HCT116 (cell line): ENCODE data around the gene COL3A1. TPM values are rescaled to one million over a fixed set of nuclear protein-coding genes. Genes with fewer than 3 reads are reported as not detected.
A peak's percentile ranks its signal among the peaks of the same experiment; 100 is the strongest.

Experiments
- ATAC-seq: fragments of 200-7000 bp; cut with Tn5 transposase; 2 replicates; pipeline ENCODE4 v1.9.1; 2020; ENCODE audit warnings: mild to moderate bottlenecking, moderate library complexity
- BruUV-seq: library from RNA; stranded (reverse); fragments of 400-500 nt; replicated peaks from 2 replicates; lab custom pipeline; 2021; lab: Mats Ljungman, UMichigan
- CTCF ChIA-PET: fragments of 300-600 bp; sonication (Branson Sonifier 250); formaldehyde crosslinking; loops from one replicate; lab custom pipeline; 2021; ENCODE audit warnings: antibody characterized with exemption; lab: Charles Lee
- POLR2A ChIA-PET: fragments of 300-600, 350-600 bp; sonication (Branson Sonifier 250); formaldehyde crosslinking; loops from one replicate; lab custom pipeline; 2021; ENCODE audit warnings: antibody characterized with exemption; lab: Charles Lee
- RAD21 ChIA-PET, 2 experiments: fragments of 300-600 bp; sonication (Branson Sonifier 250); formaldehyde crosslinking; loops; one replicate each; lab custom pipeline; 2023; ENCODE audit warnings: low total read pairs in 2 of 2; ENCODE audit not compliant: uncharacterized antibody in 2 of 2, unreplicated experiment in 2 of 2, low non-redundant PET in 1 of 2; lab: Charles Lee
- DNase-seq: peaks from one replicate; pipeline ENCODE4 v3.0.0-alpha.2; 2010; ENCODE audit warnings: low read depth, low spot score
- H2AFZ ChIP-seq: fragments of 200-600 bp; shearing (Covaris generic), sonication (generic); 2 replicates; pipeline ENCODE4 v1.6.1; 2017; ENCODE audit warnings: low read depth, mixed run types, mixed read lengths, antibody characterized with exemption, low read length; ENCODE audit not compliant: poor library complexity, severe bottlenecking
- H3K27ac ChIP-seq: 2 replicates; pipeline ENCODE4 v1.5.1; 2012; ENCODE audit warnings: low read depth, low read length
- H3K27me3 ChIP-seq: fragments of 200-600 bp; sonication (generic); 2 replicates; pipeline ENCODE4 v1.6.1; 2016; ENCODE audit warnings: mixed run types, low read length, mixed read lengths; ENCODE audit not compliant: insufficient read depth
- H3K36me3 ChIP-seq, 2 experiments: fragments of 200-500 bp in 1 of 2; fragments of 200-600 bp in 1 of 2; sonication (Bioruptor generic) in 1 of 2; sonication (generic) in 1 of 2; 2 replicates each; pipeline versions ENCODE4 v1.5.1 to v1.6.1; 2014 to 2016; ENCODE audit warnings: low read length in 2 of 2, inconsistent platforms in 1 of 2, mixed read lengths in 1 of 2, mixed run types in 1 of 2; ENCODE audit not compliant: insufficient read depth in 2 of 2, control insufficient read depth in 1 of 2
- H3K4me1 ChIP-seq, 2 experiments: fragments of 200-600 bp in 1 of 2; sonication (generic) in 1 of 2; 2 replicates each; pipeline versions ENCODE4 v1.5.1 to v1.6.1; 2012 to 2017; ENCODE audit warnings: low read length in 2 of 2, inconsistent platforms in 1 of 2, mild to moderate bottlenecking in 1 of 2, mixed read lengths in 1 of 2, mixed run types in 1 of 2, moderate library complexity in 1 of 2; ENCODE audit not compliant: insufficient read depth in 2 of 2, control insufficient read depth in 1 of 2
- H3K4me2 ChIP-seq: fragments of 200-600 bp; sonication (generic); 2 replicates; pipeline ENCODE4 v1.6.1; 2017; ENCODE audit warnings: mixed run types, low read length, mixed read lengths
- H3K4me3 ChIP-seq, 2 experiments: fragments of 200-600 bp in 1 of 2; sonication (generic) in 1 of 2; replicated peaks in 1 of 2; 2 replicates each; pipeline ENCODE4 v1.5.1; 2011 to 2016; ENCODE audit warnings: low read length in 2 of 2, control low read depth in 1 of 2, low read depth in 1 of 2, mild to moderate bottlenecking in 1 of 2, mixed read lengths in 1 of 2, mixed run types in 1 of 2
- H3K79me2 ChIP-seq: fragments of 200-600 bp; sonication (generic); 2 replicates; pipeline ENCODE4 v1.6.1; 2017; ENCODE audit warnings: mild to moderate bottlenecking, mixed run types, low read length, moderate library complexity, mixed read lengths; ENCODE audit not compliant: insufficient read depth
- H3K9ac ChIP-seq: fragments of 200-600 bp; sonication (generic); 2 replicates; pipeline ENCODE4 v1.6.1; 2016; ENCODE audit warnings: low read length, mixed read lengths
- H3K9me2 ChIP-seq: fragments of 200-600 bp; sonication (generic), shearing (Covaris generic); 2 replicates; pipeline ENCODE4 v1.6.1; 2017; ENCODE audit warnings: mixed run types, mild to moderate bottlenecking, moderate library complexity; ENCODE audit not compliant: insufficient read depth
- H3K9me3 ChIP-seq, 2 experiments: fragments of 200-500 bp in 1 of 2; fragments of 200-600 bp in 1 of 2; sonication (Bioruptor generic) in 1 of 2; sonication (generic) in 1 of 2; 2 replicates each; pipeline ENCODE4 v1.6.1; 2014 to 2017; ENCODE audit warnings: low read length in 2 of 2, mixed read lengths in 2 of 2, inconsistent platforms in 1 of 2, low read depth in 1 of 2, mild to moderate bottlenecking in 1 of 2, mixed run types in 1 of 2, moderate library complexity in 1 of 2; ENCODE audit not compliant: control insufficient read depth in 1 of 2, insufficient read depth in 1 of 2
- H4K20me1 ChIP-seq: fragments of 200-600 bp; sonication (generic), shearing (Covaris generic); 2 replicates; pipeline ENCODE4 v1.6.1; 2017; ENCODE audit warnings: mixed run types, mild to moderate bottlenecking, moderate library complexity; ENCODE audit not compliant: insufficient read depth
- ATF3 ChIP-seq: IDR thresholded peaks from 2 replicates; pipeline ENCODE4 v1.6.1; 2012
- CBX3 ChIP-seq: IDR thresholded peaks from 2 replicates; pipeline ENCODE4 v1.6.1; 2012; ENCODE audit warnings: low read depth
- CEBPB ChIP-seq: IDR thresholded peaks from 2 replicates; pipeline ENCODE4 v1.6.1; 2012; ENCODE audit warnings: low read depth
- CTCF ChIP-seq, 3 experiments: fragments of 200-600 bp in 1 of 3; sonication (generic) in 1 of 3; IDR thresholded peaks in 2 of 3; conservative IDR thresholded peaks in 1 of 3; 2 replicates each; pipeline ENCODE4 v1.5.1; 2012 to 2017; ENCODE audit warnings: low read depth in 2 of 3, low read length in 2 of 3, antibody characterized with exemption in 1 of 3, borderline replicate concordance in 1 of 3, control low read depth in 1 of 3, mild to moderate bottlenecking in 1 of 3, mixed read lengths in 1 of 3, mixed run types in 1 of 3, moderate library complexity in 1 of 3; ENCODE audit not compliant: insufficient read depth in 1 of 3
- EGR1 ChIP-seq: IDR thresholded peaks from 2 replicates; pipeline ENCODE4 v1.6.1; 2012; ENCODE audit warnings: low read depth
- ELF1 ChIP-seq: IDR thresholded peaks from 2 replicates; pipeline ENCODE4 v1.6.1; 2012; ENCODE audit warnings: low read depth, borderline replicate concordance
- EZH2 ChIP-seq: fragments of 200-600 bp; sonication (generic); IDR thresholded peaks from 2 replicates; pipeline ENCODE4 v1.6.1; 2017; ENCODE audit warnings: antibody characterized with exemption, mixed run types
- EZH2phosphoT487 ChIP-seq: fragments of 200-600 bp; IDR thresholded peaks from 2 replicates; pipeline ENCODE4 v1.6.1; 2018; ENCODE audit warnings: antibody characterized with exemption, borderline replicate concordance
- FOSL1 ChIP-seq: IDR thresholded peaks from 2 replicates; pipeline ENCODE4 v1.6.1; 2012; ENCODE audit warnings: low read depth
- JUND ChIP-seq: IDR thresholded peaks from 2 replicates; pipeline ENCODE4 v1.6.1; 2012
- POLR2A ChIP-seq: IDR thresholded peaks from 2 replicates; pipeline ENCODE4 v1.7.0; 2011; ENCODE audit warnings: borderline replicate concordance; ENCODE audit not compliant: insufficient read depth, insufficient read length; ENCODE audit errors: extremely low read depth
- POLR2AphosphoS5 ChIP-seq: IDR thresholded peaks from 2 replicates; pipeline ENCODE4 v1.6.1; 2011; ENCODE audit warnings: mild to moderate bottlenecking, low read depth, low read length, moderate library complexity
- RAD21 ChIP-seq: IDR thresholded peaks from 2 replicates; pipeline ENCODE4 v1.6.1; 2012; ENCODE audit warnings: low read depth, mild to moderate bottlenecking
- REST ChIP-seq: IDR thresholded peaks from 2 replicates; pipeline ENCODE4 v1.6.1; 2012; ENCODE audit warnings: low read depth
- SIN3A ChIP-seq: IDR thresholded peaks from 2 replicates; pipeline ENCODE4 v1.6.1; 2012; ENCODE audit warnings: low read depth
- SRF ChIP-seq: IDR thresholded peaks from 2 replicates; pipeline ENCODE4 v1.6.1; 2012; ENCODE audit warnings: low read depth
- TCF7L2 ChIP-seq: IDR thresholded peaks from 2 replicates; pipeline ENCODE4 v1.7.0; 2011; ENCODE audit warnings: borderline replicate concordance, inconsistent platforms; ENCODE audit not compliant: insufficient read depth, insufficient read length; ENCODE audit errors: extremely low read depth
- YY1 ChIP-seq: IDR thresholded peaks from 2 replicates; pipeline ENCODE4 v1.6.1; 2011; ENCODE audit warnings: low read length, low read depth, moderate library complexity, mild to moderate bottlenecking; ENCODE audit not compliant: insufficient replicate concordance; ENCODE audit errors: extremely low read depth
- ZFX ChIP-seq: fragments of 450-650 bp; IDR thresholded peaks from 2 replicates; pipeline ENCODE4 v1.6.1; 2017
- intact Hi-C: fragments of 100-400 bp; cut with micrococcal nuclease; formaldehyde crosslinking; loops from 2 replicates; pipeline ENCODE4 v1.10.0; 2022
- total RNA-seq: library from RNA; stranded (reverse); gene quantifications from one replicate; pipeline ENCODE4 v1.2.1, GENCODE V29; 2021; ENCODE audit not compliant: unreplicated experiment
- TF ChIP-seq, protein P1 (sequence below): IDR thresholded peaks from 2 replicates; pipeline ENCODE4 v1.6.1; 2011; ENCODE audit warnings: mild to moderate bottlenecking, low read length, moderate library complexity; ENCODE audit not compliant: insufficient replicate concordance; ENCODE audit errors: extremely low read depth

The COL3A1 gene
- total RNA-seq, 1 experiment from 2014 or later = 1.0 TPM

DNA sequence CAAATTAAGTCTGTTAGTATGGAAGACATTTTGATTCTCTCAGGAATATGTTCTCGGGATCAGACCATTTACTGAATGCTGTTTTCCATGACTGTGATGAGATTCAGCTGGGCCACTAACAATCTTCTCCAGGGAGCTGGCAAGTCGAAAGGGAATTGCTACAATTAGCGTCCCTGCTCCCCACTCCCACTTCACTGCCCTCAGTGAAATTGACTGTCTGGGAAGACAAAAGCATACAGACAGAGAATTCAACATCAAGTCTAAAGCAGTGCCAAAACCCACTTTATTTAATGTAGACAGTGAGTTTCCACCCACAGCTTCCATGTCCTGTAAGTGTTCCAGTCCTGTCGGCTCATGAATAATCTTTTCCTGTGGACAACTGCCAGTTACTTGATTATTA is 34.0 kb upstream of the COL3A1 start:
- no peaks in the 10 kb centered on the region for H3K9me3 ChIP-seq
- BruUV-seq = no TSS peak
- H3K79me2 ChIP-seq = no peaks in the 10 kb centered on the region
- peaks cover 4% of the 10 kb centered on the region; the same call in 1 of the 2 replicates for H3K9me2 ChIP-seq
- intact Hi-C loops = no loop called here
- no peak overlapping the region for H3K4me2 ChIP-seq
- no peaks in the 10 kb centered on the region for H3K27me3 ChIP-seq
- no peaks in the 10 kb centered on the region for H4K20me1 ChIP-seq
- no peak overlapping the region for H3K4me3 ChIP-seq
- H2AFZ ChIP-seq = peak overlapping the region; percentile 59
- ChIA-PET CTCF (interaction anchor here (1.5 kb wide), 1 partner anchor 36 kb away, joined by 4 read pairs; no protein-coding TSS in a partner anchor), POLR2A (no interaction called here), RAD21 (no interaction called here)
- no peaks in the 10 kb centered on the region for H3K4me1 ChIP-seq
- no peak overlapping the region for H3K9ac ChIP-seq
- TF ChIP-seq SIN3A = no peak
- TF ChIP-seq POLR2AphosphoS5 = no peak
- no peak for TF ChIP-seq CTCF (IDR thresholded peaks at IDR 0.05 in 2 of 3, conservative IDR thresholded peaks at IDR 0.05 in 1 of 3; ENCODE audit: borderline replicate concordance in 1 of 3, insufficient read depth in 1 of 3, low read depth in 2 of 3, low read length in 2 of 3)
- TF ChIP-seq YY1 = no peak
- no peak for TF ChIP-seq RAD21
- no peak for TF ChIP-seq ELF1
- no peak for TF ChIP-seq ZFX
- TF ChIP-seq, protein P1, sequence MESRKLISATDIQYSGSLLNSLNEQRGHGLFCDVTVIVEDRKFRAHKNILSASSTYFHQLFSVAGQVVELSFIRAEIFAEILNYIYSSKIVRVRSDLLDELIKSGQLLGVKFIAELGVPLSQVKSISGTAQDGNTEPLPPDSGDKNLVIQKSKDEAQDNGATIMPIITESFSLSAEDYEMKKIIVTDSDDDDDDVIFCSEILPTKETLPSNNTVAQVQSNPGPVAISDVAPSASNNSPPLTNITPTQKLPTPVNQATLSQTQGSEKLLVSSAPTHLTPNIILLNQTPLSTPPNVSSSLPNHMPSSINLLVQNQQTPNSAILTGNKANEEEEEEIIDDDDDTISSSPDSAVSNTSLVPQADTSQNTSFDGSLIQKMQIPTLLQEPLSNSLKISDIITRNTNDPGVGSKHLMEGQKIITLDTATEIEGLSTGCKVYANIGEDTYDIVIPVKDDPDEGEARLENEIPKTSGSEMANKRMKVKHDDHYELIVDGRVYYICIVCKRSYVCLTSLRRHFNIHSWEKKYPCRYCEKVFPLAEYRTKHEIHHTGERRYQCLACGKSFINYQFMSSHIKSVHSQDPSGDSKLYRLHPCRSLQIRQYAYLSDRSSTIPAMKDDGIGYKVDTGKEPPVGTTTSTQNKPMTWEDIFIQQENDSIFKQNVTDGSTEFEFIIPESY = no peak
- TF ChIP-seq JUND = no peak
- TF ChIP-seq TCF7L2 = no peak
- TF ChIP-seq POLR2A = no peak
- no peak for TF ChIP-seq SRF
- TF ChIP-seq REST = no peak
- TF ChIP-seq EZH2 = no peak
- TF ChIP-seq FOSL1 = no peak
- no peak for TF ChIP-seq CEBPB
- no peak for TF ChIP-seq EZH2phosphoT487
- TF ChIP-seq CBX3 = no peak
- TF ChIP-seq EGR1 = no peak
- no peak for TF ChIP-seq ATF3
- ATAC-seq (no peak), DNase-seq (no peak)
- no peaks in the 10 kb centered on the region for H3K36me3 ChIP-seq
- H3K27ac ChIP-seq = no peak overlapping the region
